Colonic mucosa (tissue), 4 donors: ENCODE results near the gene CDH15. TPM values are rescaled to one million over a fixed set of nuclear protein-coding genes. Genes with fewer than 3 reads are reported as not detected.

Experiments used
- DNase-seq: peaks from one replicate; pipeline ENCODE4 v3.0.0-alpha.2; 2020
- H3K27ac ChIP-seq: fragments of 200-600 bp; one replicate; pipeline ENCODE4 v1.8.0; 2021
- H3K27me3 ChIP-seq: fragments of 200-600 bp; one replicate; pipeline ENCODE4 v1.8.0; 2021
- H3K36me3 ChIP-seq: fragments of 200-600 bp; one replicate; pipeline ENCODE4 v1.8.0; 2021
- H3K4me1 ChIP-seq: fragments of 200-600 bp; one replicate; pipeline ENCODE4 v1.8.0; 2021; ENCODE audit warnings: mild to moderate bottlenecking
- H3K4me3 ChIP-seq: fragments of 200-600 bp; one replicate; pipeline ENCODE4 v1.8.0; 2021
- H3K9ac ChIP-seq, 2 donors: one replicate each; pipeline ENCODE4 v1.7.0; 2013; ENCODE audit warnings: control low read depth in 2 of 2, low read depth in 2 of 2, low read length in 2 of 2
- H3K9me3 ChIP-seq: fragments of 200-600 bp; one replicate; pipeline ENCODE4 v1.8.0; 2021
- intact Hi-C: fragments of 100-400 bp; cut with DNase I; formaldehyde crosslinking; loops from one replicate; pipeline ENCODE4 v1.14.1; 2022
- total RNA-seq, 2 donors: library from RNA; stranded (reverse); fragmentation: NEBNext Ultra II Directional in 1 of 2; extraction: Animal tissue kit (Norgen Biotek cat#: 25700) in 1 of 2; gene quantifications; one replicate each; pipeline ENCODE4 v1.2.1, GENCODE V29; 2021
- TF ChIP-seq, protein P1 (sequence below): fragments of 200-600 bp; IDR thresholded peaks from one replicate; pipeline ENCODE4 v1.8.0; 2022; ENCODE audit warnings: antibody characterized with exemption, mild to moderate bottlenecking
- donor health status: healthy.
- donor health status: DM: no; HTN: no; CAD: no.
- donor health status: DM: no; HTN: no; CAD: no.

The CDH15 gene
- total RNA-seq, 2 donors from 2014 or later = not detected

DNA sequence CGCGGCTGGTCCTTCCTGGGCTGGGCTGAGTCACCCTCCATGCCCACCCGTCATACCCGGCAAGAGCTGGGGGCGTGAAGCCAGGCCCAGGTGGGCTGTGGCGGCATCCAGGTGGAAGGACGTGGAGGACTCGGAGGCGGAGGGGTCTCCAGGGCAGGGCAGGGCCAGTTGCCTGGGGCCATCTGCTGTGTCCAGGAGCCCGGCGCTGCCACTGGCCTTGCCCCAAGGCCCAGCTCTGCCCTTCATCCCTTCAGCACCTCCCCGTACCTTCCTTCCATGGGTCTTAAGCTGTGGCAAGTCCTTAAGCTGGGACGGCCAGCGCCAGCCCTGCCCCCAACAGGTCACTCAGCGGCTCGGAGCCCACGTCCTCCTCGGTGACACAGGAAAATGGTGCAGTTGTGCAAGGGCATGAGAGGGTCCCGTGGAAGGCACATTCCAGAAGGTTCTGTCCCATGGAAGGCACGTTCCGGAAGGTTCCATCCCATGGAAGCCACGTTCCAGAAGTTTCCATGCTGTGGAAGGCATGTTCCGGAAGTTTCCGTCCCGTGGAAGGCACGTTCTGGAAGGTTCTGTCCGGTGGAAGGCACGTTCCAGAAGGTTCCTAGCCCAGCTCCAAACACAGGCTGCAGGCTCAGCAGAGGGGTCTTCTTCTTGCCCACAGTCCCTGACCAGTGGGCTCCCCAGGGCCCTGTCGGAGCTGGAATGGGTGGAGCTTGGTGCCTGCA lies 10.4 kb upstream of the CDH15 start:
- Histone ChIP-seq H3K9ac (no peak overlapping the region), H3K27me3 (no peaks in the 10 kb centered on the region), H3K9me3 (no peaks in the 10 kb centered on the region), H3K27ac (no peak overlapping the region), H3K36me3 (no peaks in the 10 kb centered on the region), H3K4me1 (no peaks in the 10 kb centered on the region), H3K4me3 (no peak overlapping the region)
- no peak for DNase-seq
- intact Hi-C loops = loop anchor here (10.0 kb wide), 2 partner anchors 106 to 416 kb away; no protein-coding TSS in a partner anchor
- TF ChIP-seq, protein P1, sequence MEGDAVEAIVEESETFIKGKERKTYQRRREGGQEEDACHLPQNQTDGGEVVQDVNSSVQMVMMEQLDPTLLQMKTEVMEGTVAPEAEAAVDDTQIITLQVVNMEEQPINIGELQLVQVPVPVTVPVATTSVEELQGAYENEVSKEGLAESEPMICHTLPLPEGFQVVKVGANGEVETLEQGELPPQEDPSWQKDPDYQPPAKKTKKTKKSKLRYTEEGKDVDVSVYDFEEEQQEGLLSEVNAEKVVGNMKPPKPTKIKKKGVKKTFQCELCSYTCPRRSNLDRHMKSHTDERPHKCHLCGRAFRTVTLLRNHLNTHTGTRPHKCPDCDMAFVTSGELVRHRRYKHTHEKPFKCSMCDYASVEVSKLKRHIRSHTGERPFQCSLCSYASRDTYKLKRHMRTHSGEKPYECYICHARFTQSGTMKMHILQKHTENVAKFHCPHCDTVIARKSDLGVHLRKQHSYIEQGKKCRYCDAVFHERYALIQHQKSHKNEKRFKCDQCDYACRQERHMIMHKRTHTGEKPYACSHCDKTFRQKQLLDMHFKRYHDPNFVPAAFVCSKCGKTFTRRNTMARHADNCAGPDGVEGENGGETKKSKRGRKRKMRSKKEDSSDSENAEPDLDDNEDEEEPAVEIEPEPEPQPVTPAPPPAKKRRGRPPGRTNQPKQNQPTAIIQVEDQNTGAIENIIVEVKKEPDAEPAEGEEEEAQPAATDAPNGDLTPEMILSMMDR = no peak

DNA sequence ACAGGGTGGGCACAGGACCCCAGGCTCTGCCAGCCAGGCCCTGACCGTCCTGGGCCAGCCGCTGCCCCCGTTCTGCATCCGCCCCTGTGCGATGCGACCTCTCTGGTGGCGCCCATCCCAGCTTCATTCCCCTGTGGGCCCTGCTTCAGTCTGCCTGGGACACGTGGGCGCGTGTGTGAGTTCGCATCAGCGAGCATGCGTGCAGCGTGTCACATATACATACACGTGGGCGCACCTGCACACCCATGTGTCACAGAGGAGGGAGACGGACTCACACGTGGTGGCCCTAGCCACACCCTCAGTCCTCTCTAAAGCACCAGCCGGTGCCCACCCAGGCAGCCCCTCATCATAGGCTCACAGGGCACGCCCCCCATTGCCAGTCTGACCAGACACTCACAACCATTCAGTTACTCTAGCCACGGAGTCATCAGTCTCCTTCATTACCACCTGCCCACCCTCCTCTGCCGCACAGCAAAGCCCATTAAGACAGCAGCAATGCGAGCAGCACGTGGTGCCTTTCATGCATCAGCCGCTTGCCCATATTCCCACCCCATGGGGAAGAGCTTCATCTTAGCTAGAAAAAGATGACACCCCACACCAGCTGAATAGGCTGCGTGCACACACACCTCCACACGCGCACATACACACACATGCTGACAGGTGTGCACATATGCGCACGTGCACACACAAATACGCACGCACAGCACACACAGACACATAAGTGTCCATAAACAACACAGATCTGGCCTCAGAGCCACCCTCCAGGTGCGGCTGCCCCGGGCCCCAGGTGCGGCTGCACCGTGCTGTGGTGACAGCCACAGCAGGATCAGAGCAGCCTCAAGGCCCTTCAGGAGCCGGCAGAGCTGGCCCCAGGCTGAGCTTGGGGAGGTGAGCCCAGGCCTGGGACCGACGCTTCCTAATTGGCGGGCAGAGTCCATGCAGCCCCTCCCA lies 9.5 kb upstream of the CDH15 start:
- no peak for DNase-seq
- Histone ChIP-seq H3K27me3 (no peaks in the 10 kb centered on the region), H3K27ac (no peak overlapping the region), H3K4me1 (no peaks in the 10 kb centered on the region), H3K36me3 (no peaks in the 10 kb centered on the region), H3K9me3 (no peaks in the 10 kb centered on the region), H3K9ac (no peak overlapping the region), H3K4me3 (no peak overlapping the region)
- TF ChIP-seq, protein P1 = no peak
- intact Hi-C loops = loop anchor here (10.0 kb wide), 2 partner anchors 107 to 417 kb away; no protein-coding TSS in a partner anchor

DNA sequence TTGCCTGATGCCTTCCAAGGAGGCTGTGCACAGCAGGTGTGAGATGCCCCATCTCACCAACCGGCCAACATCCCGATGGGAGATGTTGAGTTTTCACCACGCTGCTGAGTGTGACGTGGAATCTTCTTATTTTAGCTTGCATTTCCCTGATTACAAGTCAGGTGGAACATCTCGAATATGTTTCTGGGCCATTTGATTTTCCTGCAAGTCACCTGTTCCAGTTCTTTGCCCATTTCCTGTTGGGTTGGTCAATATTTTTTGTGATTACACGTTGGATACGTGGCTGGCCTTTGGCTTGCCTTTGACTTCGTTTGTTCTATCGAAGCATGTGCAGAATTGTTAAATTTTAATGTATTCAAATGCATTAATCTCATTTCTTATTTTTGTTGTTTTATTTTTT lies 8.3 kb upstream of the CDH15 start:
- Histone ChIP-seq H3K36me3 (no peaks in the 10 kb centered on the region), H3K9me3 (no peaks in the 10 kb centered on the region), H3K4me3 (no peak overlapping the region), H3K27me3 (peaks cover 6% of the 10 kb centered on the region), H3K4me1 (peaks cover 4% of the 10 kb centered on the region), H3K9ac (no peak overlapping the region), H3K27ac (no peak overlapping the region)
- DNase-seq = no peak
- intact Hi-C loops = loop anchor here (10.0 kb wide), 2 partner anchors 108 to 418 kb away; no protein-coding TSS in a partner anchor
- TF ChIP-seq, protein P1 = no peak

DNA sequence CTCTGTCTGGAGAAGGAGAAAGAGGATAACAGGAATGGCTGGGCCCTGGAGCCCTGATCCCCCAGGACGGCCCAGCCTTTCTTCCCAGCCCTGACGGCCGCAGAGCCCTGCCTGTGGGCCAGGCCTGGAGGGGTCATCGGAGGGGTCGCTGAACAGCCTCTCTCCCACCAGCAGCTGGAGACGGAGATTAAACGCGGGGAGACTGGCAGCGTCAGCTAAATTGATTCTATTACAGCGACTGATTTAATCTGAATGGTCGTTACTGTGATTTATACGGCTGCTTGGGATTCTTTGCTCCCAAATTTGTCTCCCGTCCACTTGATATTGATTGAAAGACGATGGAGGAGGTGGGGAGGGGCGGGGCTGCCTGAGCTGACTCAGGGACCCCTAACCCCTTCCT lies 7.1 kb upstream of the CDH15 start:
- intact Hi-C loops = loop anchor here (10.0 kb wide), 2 partner anchors 110 to 420 kb away; no protein-coding TSS in a partner anchor
- peaks cover 15% of the 10 kb centered on the region for H3K27me3 ChIP-seq
- peaks cover 4% of the 10 kb centered on the region for H3K4me1 ChIP-seq
- H3K4me3 ChIP-seq = no peak overlapping the region
- no peak overlapping the region for H3K27ac ChIP-seq
- TF ChIP-seq, protein P1 = no peak
- no peaks in the 10 kb centered on the region for H3K9me3 ChIP-seq
- no peaks in the 10 kb centered on the region for H3K36me3 ChIP-seq
- H3K9ac ChIP-seq = no peak overlapping the region
- no peak for DNase-seq
